ENCODE data around the gene PLTP. TPM values are rescaled to one million over a fixed set of nuclear protein-coding genes. Genes with fewer than 3 reads are reported as not detected.

The PLTP gene
- total and polyA plus RNA-seq, 8 donors: 35.5 to 158 (median 85.4) TPM

GRCh38 chr20:45892828-45893500 is 19.0 kb downstream of the PLTP start:
- DNase-seq (peak in 1 of 6 donors; percentile 33), ATAC-seq (no peak), FAIRE-seq (no peak)
- Histone ChIP-seq H3K4me1 (peaks cover 3 to 4% (median 4%) of the 10 kb centered on the region in 3 donors), H3K9me3 (no peaks in the 10 kb centered on the region), H3K27me3 (no peaks in the 10 kb centered on the region), H3K36me3 (peaks cover 0 to 4% (median 0%) of the 10 kb centered on the region in 3 donors), H3K4me3 (peak overlapping the region in 1 of 4 donors; percentile 75), H3K27ac (no peak overlapping the region)
- TF ChIP-seq CTCF (IDR thresholded peaks at IDR 0.05): no peak
- 66 to 74% methylated on average over 4 of the region's 4 CpGs for WGBS, 2 donors
- intact Hi-C loops (cut with DNase I): no loop called here

- WGBS, 2 donors: 74 to 76% methylated on average over 9 of the region's 9 CpGs
- DNase-seq: peak in 2 of 6 donors; percentile 31 to 52
- peak overlapping the region; percentile 65 to 93 (median 80) for H3K4me3 ChIP-seq
- peak in 2 of 4 donors; percentile 26 to 40 for ATAC-seq
- H3K36me3 ChIP-seq: no peaks in the 10 kb centered on the region
- intact Hi-C loops (cut with DNase I): no loop called here
- H3K27ac ChIP-seq: no peak overlapping the region
- peaks cover 3 to 4% (median 4%) of the 10 kb centered on the region in 3 donors for H3K4me1 ChIP-seq
- no peaks in the 10 kb centered on the region for H3K9me3 ChIP-seq
- no peak for FAIRE-seq
- no peaks in the 10 kb centered on the region for H3K27me3 ChIP-seq
- no peak for TF ChIP-seq CTCF (IDR thresholded peaks at IDR 0.05)
These were observed 19.7 kb downstream of the PLTP start for GRCh38 chr20:45892049-45892825.

GRCh38 chr20:45890985-45891983 is 20.7 kb downstream of the PLTP start, which contains the start of the genes CTSA and NEURL2:
TSS of gene CTSA (plus strand) at chr20:45891335. CDS start at chr20:45891569, 234 bp downstream.
TSS of gene NEURL2 (minus strand) at chr20:45891208. CDS start at chr20:45890991, 217 bp downstream.
- no peaks in the 10 kb centered on the region for H3K36me3 ChIP-seq
- H3K9me3 ChIP-seq: no peaks in the 10 kb centered on the region
- H3K4me1 ChIP-seq: peaks cover 3 to 4% (median 4%) of the 10 kb centered on the region in 3 donors
- peak; percentile 88 to 96 (median 91) for DNase-seq
- no peaks in the 10 kb centered on the region for H3K27me3 ChIP-seq
- intact Hi-C loops (cut with DNase I): no loop called here
- TF ChIP-seq CTCF (IDR thresholded peaks at IDR 0.05): no peak
- peak within 1 kb of the TSS; percentile 61 to 82 (median 75) for H3K27ac ChIP-seq
- FAIRE-seq: no peak
- peak; percentile 87 to 89 (median 88) for ATAC-seq
- peak within 1 kb of the TSS; percentile 65 to 93 (median 80) for H3K4me3 ChIP-seq
- 1% methylated on average over 59 to 78 of the region's 78 CpGs for WGBS, 2 donors

GRCh38 chr20:45890077-45890984 is 21.6 kb downstream of the PLTP start:
- peak; percentile 49 to 57 (median 52) for TF ChIP-seq CTCF (IDR thresholded peaks at IDR 0.05)
- peak overlapping the region; percentile 61 to 82 (median 75) for H3K27ac ChIP-seq
- H3K4me3 ChIP-seq: peak overlapping the region; percentile 65 to 93 (median 80)
- H3K9me3 ChIP-seq: no peaks in the 10 kb centered on the region
- peak; percentile 73 to 90 (median 84) for DNase-seq
- FAIRE-seq: no peak
- peaks cover 3 to 4% (median 4%) of the 10 kb centered on the region in 3 donors for H3K4me1 ChIP-seq
- 1 to 2% methylated on average over 77 to 79 of the region's 79 CpGs for WGBS, 2 donors
- no peaks in the 10 kb centered on the region for H3K27me3 ChIP-seq
- peak; percentile 77 to 83 (median 80) for ATAC-seq
- H3K36me3 ChIP-seq: no peaks in the 10 kb centered on the region
- intact Hi-C loops (cut with DNase I): no loop called here
